Thymus (tissue), 11 donors: ENCODE data around the gene CRTC3. TPM values are rescaled to one million over a fixed set of nuclear protein-coding genes. Genes with fewer than 3 reads are reported as not detected.

ENCODE experiments used
- DNase-seq, 9 donors: peaks; one replicate each; pipeline ENCODE4 v3.0.0-alpha.2; 2013; ENCODE audit warnings: low spot score in 9 of 9, low read depth in 6 of 9, missing footprints in 1 of 9
- H3K27ac ChIP-seq, 2 donors: one replicate each; pipeline ENCODE4 v1.5.1; 2013; ENCODE audit warnings: control low read depth in 1 of 2, low read depth in 1 of 2, low read length in 1 of 2, mild to moderate bottlenecking in 1 of 2, moderate library complexity in 1 of 2
- H3K27me3 ChIP-seq, 2 donors: one replicate each; pipeline ENCODE4 v1.5.1; 2013; ENCODE audit warnings: low read length in 1 of 2; ENCODE audit not compliant: control insufficient read depth in 2 of 2, insufficient read depth in 1 of 2
- H3K36me3 ChIP-seq, 2 donors: one replicate each; pipeline ENCODE4 v1.5.1; 2013; ENCODE audit warnings: low read length in 1 of 2, mild to moderate bottlenecking in 1 of 2, moderate library complexity in 1 of 2; ENCODE audit not compliant: control insufficient read depth in 2 of 2, insufficient read depth in 2 of 2
- H3K4me1 ChIP-seq, 2 donors: one replicate each; pipeline ENCODE4 v1.5.1; 2013; ENCODE audit warnings: low read length in 2 of 2; ENCODE audit not compliant: control insufficient read depth in 2 of 2, insufficient read depth in 2 of 2
- H3K4me3 ChIP-seq, 2 donors: one replicate each; pipeline ENCODE4 v1.5.1; 2013; ENCODE audit warnings: low read length in 2 of 2, control low read depth in 1 of 2, mild to moderate bottlenecking in 1 of 2
- H3K9me3 ChIP-seq, 2 donors: one replicate each; pipeline ENCODE4 v1.5.1; 2013; ENCODE audit warnings: low read length in 1 of 2, mild to moderate bottlenecking in 1 of 2; ENCODE audit not compliant: control insufficient read depth in 2 of 2, insufficient read depth in 1 of 2
- WGBS: extraction: QIAGEN DNeasy Blood & Tissue Kit; methylation state at CpG from one replicate; pipeline ENCODE4 v1.1.7; 2013; 5-methylcytosine and 5-hydroxymethylcytosine counted together
- polyA plus RNA-seq: library from polyadenylated mRNA; stranded (reverse); fragments of 200-250 nt; gene quantifications from one replicate; pipeline ENCODE4 v1.2.3, GENCODE V29; 2013
- total RNA-seq: library from RNA; stranded (reverse); fragments of 120-200 nt; gene quantifications from one replicate; pipeline ENCODE4 v1.2.4, GENCODE V29; 2013
- donor health status: healthy.

Gene CRTC3
- total and polyA plus RNA-seq, 2 donors, result 5.8 to 17.9 TPM

GRCh38 chr15:90531147-90531546 lies 1.4 kb downstream of the CRTC3 start:
- peaks cover 5 to 19% of the 10 kb centered on the region in 2 donors for H3K4me1 ChIP-seq
- H3K9me3 ChIP-seq, result no peaks in the 10 kb centered on the region
- peak overlapping the region in 1 of 2 donors; percentile 5 for H3K27ac ChIP-seq
- H3K36me3 ChIP-seq, result no peaks in the 10 kb centered on the region
- H3K27me3 ChIP-seq, result no peaks in the 10 kb centered on the region
- H3K4me3 ChIP-seq, result peak overlapping the region; percentile 87 to 90
- no peak for DNase-seq
- WGBS, result 85% methylated on average over 4 of the region's 4 CpGs

- WGBS, result 98% methylated on average over 5 of the region's 5 CpGs
- H3K36me3 ChIP-seq, result no peaks in the 10 kb centered on the region
- no peaks in the 10 kb centered on the region for H3K9me3 ChIP-seq
- no peak overlapping the region for H3K4me3 ChIP-seq
- H3K4me1 ChIP-seq, result peaks cover 3 to 14% of the 10 kb centered on the region in 2 donors
- no peak overlapping the region for H3K27ac ChIP-seq
- H3K27me3 ChIP-seq, result no peaks in the 10 kb centered on the region
- no peak for DNase-seq
These were observed 5.5 kb downstream of the CRTC3 start for GRCh38 chr15:90535254-90535653.

GRCh38 chr15:90539789-90540188 lies 10.1 kb downstream of the CRTC3 start:
- Histone ChIP-seq H3K4me3 (no peak overlapping the region), H3K4me1 (peaks cover 3 to 6% of the 10 kb centered on the region in 2 donors), H3K36me3 (peaks cover 7% of the 10 kb centered on the region in 2 donors), H3K27me3 (no peaks in the 10 kb centered on the region), H3K9me3 (no peaks in the 10 kb centered on the region), H3K27ac (peak overlapping the region; percentile 15 to 52)
- 78% methylated on average over 10 of the region's 10 CpGs for WGBS
- peak in 1 of 9 donors; percentile 48 for DNase-seq

- 61% methylated on average over 3 of the region's 3 CpGs for WGBS
- H3K36me3 ChIP-seq, result peaks cover 7 to 10% of the 10 kb centered on the region in 2 donors
- peaks cover 3 to 6% of the 10 kb centered on the region in 2 donors for H3K4me1 ChIP-seq
- no peak overlapping the region for H3K4me3 ChIP-seq
- no peak overlapping the region for H3K27ac ChIP-seq
- no peak for DNase-seq
- no peaks in the 10 kb centered on the region for H3K27me3 ChIP-seq
- no peaks in the 10 kb centered on the region for H3K9me3 ChIP-seq
These were observed 11.0 kb downstream of the CRTC3 start for GRCh38 chr15:90540768-90541167.

GRCh38 chr15:90545095-90545494 lies 15.4 kb downstream of the CRTC3 start:
- H3K27me3 ChIP-seq, result no peaks in the 10 kb centered on the region
- WGBS, result 96% methylated on average over 7 of the region's 7 CpGs
- H3K4me3 ChIP-seq, result no peak overlapping the region
- H3K9me3 ChIP-seq, result no peaks in the 10 kb centered on the region
- H3K36me3 ChIP-seq, result peaks cover 10% of the 10 kb centered on the region in 2 donors
- H3K27ac ChIP-seq, result no peak overlapping the region
- no peak for DNase-seq
- peaks cover 3 to 6% of the 10 kb centered on the region in 2 donors for H3K4me1 ChIP-seq

- H3K4me1 ChIP-seq, result peaks cover 0 to 3% of the 10 kb centered on the region in 2 donors
- 88% methylated on average over 2 of the region's 2 CpGs for WGBS
- no peak for DNase-seq
- peaks cover 9 to 10% of the 10 kb centered on the region in 2 donors for H3K36me3 ChIP-seq
- no peak overlapping the region for H3K27ac ChIP-seq
- H3K4me3 ChIP-seq, result no peak overlapping the region
- no peaks in the 10 kb centered on the region for H3K27me3 ChIP-seq
- H3K9me3 ChIP-seq, result no peaks in the 10 kb centered on the region
These were observed 17.8 kb downstream of the CRTC3 start for GRCh38 chr15:90547540-90547939.

GRCh38 chr15:90550919-90551318 lies 21.2 kb downstream of the CRTC3 start:
- H3K36me3 ChIP-seq, result peaks cover 6 to 9% of the 10 kb centered on the region in 2 donors
- WGBS, result 68% methylated on average over 6 of the region's 6 CpGs
- H3K4me3 ChIP-seq, result no peak overlapping the region
- no peaks in the 10 kb centered on the region for H3K9me3 ChIP-seq
- DNase-seq, result no peak
- H3K27me3 ChIP-seq, result no peaks in the 10 kb centered on the region
- peaks cover 0 to 3% of the 10 kb centered on the region in 2 donors for H3K4me1 ChIP-seq
- H3K27ac ChIP-seq, result no peak overlapping the region

GRCh38 chr15:90552162-90552928 lies 22.6 kb downstream of the CRTC3 start:
- Histone ChIP-seq H3K27me3 (no peaks in the 10 kb centered on the region), H3K4me1 (peaks cover 7 to 8% of the 10 kb centered on the region in 2 donors), H3K4me3 (no peak overlapping the region), H3K36me3 (peaks cover 6 to 9% of the 10 kb centered on the region in 2 donors), H3K27ac (no peak overlapping the region), H3K9me3 (no peaks in the 10 kb centered on the region)
- DNase-seq, result no peak
- 98% methylated on average over 8 of the region's 8 CpGs for WGBS

- WGBS, result 93% methylated on average over 1 of the region's 1 CpG
- Histone ChIP-seq H3K27ac (no peak overlapping the region), H3K4me3 (no peak overlapping the region), H3K4me1 (peaks cover 8 to 13% of the 10 kb centered on the region in 2 donors), H3K9me3 (no peaks in the 10 kb centered on the region), H3K27me3 (no peaks in the 10 kb centered on the region), H3K36me3 (peaks cover 5 to 6% of the 10 kb centered on the region in 2 donors)
- DNase-seq, result no peak
These were observed 23.1 kb downstream of the CRTC3 start for GRCh38 chr15:90552929-90553211.
